ENCODE measurements around the gene GPS1. TPM values are rescaled to one million over a fixed set of nuclear protein-coding genes. Genes with fewer than 3 reads are reported as not detected.
A peak's percentile ranks its signal among the peaks of the same experiment; 100 is the strongest.

Gene GPS1
- polyA plus RNA-seq, 1 experiment, result 131 TPM

DNA sequence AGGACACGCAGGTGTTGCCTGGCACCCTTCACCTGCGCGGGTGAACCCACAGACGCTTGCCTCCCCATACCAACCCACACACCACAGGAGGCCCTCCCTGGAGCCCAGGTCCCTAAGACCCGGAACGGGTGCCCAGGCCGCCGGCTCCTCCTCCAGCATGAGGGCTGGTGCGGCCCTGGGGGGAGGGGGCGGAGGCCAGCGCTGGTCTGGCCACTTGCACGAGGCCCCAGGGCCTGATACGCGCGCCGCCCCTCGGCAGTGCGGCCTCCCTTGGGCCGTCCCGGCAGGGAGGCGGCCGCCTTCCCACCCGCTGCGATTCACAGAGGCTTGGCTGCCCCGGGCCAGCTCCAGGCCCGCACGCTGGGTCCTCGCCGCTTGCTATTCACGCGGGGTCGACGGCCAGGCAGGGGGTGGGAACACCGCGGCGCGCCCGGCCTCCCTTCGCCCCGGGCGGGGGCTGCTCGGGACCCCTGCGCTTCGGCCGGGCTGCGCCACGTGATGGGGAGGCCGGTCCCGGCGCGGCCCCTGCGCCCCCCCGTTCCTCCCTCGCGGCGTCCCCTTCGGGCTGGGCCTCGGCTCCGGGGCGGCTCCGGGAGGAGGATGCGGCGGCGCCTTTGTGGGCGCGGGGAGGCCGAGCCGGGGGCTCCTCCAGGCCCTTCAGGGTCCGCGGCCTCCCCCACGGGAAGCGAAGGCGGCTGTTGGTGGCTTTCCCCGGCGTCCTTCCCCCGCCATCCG lies 45.7 kb downstream of the GPS1 start:
- TF ChIP-seq, protein P1, sequence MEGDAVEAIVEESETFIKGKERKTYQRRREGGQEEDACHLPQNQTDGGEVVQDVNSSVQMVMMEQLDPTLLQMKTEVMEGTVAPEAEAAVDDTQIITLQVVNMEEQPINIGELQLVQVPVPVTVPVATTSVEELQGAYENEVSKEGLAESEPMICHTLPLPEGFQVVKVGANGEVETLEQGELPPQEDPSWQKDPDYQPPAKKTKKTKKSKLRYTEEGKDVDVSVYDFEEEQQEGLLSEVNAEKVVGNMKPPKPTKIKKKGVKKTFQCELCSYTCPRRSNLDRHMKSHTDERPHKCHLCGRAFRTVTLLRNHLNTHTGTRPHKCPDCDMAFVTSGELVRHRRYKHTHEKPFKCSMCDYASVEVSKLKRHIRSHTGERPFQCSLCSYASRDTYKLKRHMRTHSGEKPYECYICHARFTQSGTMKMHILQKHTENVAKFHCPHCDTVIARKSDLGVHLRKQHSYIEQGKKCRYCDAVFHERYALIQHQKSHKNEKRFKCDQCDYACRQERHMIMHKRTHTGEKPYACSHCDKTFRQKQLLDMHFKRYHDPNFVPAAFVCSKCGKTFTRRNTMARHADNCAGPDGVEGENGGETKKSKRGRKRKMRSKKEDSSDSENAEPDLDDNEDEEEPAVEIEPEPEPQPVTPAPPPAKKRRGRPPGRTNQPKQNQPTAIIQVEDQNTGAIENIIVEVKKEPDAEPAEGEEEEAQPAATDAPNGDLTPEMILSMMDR (IDR thresholded peaks at IDR 0.05; ENCODE audit: insufficient read depth, low read depth, low read length), result no peak
- CTCF ChIA-PET, result interaction anchor here (1.8 kb wide), 1 partner anchor 58 kb away, joined by 6 read pairs; no protein-coding TSS in a partner anchor
- Histone ChIP-seq H3K4me3 (ENCODE audit: low read depth, low read length) (peak overlapping the region; percentile 76), H3K27me3 (ENCODE audit: control insufficient read depth, insufficient read depth, low read length) (no peaks in the 10 kb centered on the region), H3K36me3 (ENCODE audit: control insufficient read depth, insufficient read depth, low read length) (peaks cover 23% of the 10 kb centered on the region)
- DNase-seq (ENCODE audit: low read depth), result no peak
- POLR2A ChIA-PET, result no interaction called here

DNA sequence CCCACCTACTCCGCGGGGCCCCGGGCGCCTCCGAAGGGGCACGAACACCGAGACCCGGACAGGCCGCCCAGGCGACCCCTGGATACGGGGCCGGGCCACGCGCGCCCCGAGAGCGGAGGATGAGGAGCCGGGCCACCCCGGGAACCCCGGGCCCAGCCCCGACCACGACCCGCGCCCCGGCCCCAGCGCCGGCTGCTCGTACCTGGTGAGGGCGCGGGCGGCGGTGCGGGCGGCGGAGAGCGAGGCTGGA lies 46.1 kb downstream of the GPS1 start:
- CTCF ChIA-PET, result interaction anchor here (1.2 to 1.8 kb wide), 2 partner anchors 22 to 58 kb away, joined by 4 to 6 read pairs; no protein-coding TSS in a partner anchor
- no peak for DNase-seq (ENCODE audit: low read depth)
- POLR2A ChIA-PET, result no interaction called here
- no peaks in the 10 kb centered on the region for H3K27me3 ChIP-seq (ENCODE audit: control insufficient read depth, insufficient read depth, low read length)
- peaks cover 22% of the 10 kb centered on the region for H3K36me3 ChIP-seq (ENCODE audit: control insufficient read depth, insufficient read depth, low read length)
- H3K4me3 ChIP-seq (ENCODE audit: low read depth, low read length), result peak overlapping the region; percentile 76
- TF ChIP-seq, protein P1 (IDR thresholded peaks at IDR 0.05; ENCODE audit: insufficient read depth, low read depth, low read length), result no peak

DNA sequence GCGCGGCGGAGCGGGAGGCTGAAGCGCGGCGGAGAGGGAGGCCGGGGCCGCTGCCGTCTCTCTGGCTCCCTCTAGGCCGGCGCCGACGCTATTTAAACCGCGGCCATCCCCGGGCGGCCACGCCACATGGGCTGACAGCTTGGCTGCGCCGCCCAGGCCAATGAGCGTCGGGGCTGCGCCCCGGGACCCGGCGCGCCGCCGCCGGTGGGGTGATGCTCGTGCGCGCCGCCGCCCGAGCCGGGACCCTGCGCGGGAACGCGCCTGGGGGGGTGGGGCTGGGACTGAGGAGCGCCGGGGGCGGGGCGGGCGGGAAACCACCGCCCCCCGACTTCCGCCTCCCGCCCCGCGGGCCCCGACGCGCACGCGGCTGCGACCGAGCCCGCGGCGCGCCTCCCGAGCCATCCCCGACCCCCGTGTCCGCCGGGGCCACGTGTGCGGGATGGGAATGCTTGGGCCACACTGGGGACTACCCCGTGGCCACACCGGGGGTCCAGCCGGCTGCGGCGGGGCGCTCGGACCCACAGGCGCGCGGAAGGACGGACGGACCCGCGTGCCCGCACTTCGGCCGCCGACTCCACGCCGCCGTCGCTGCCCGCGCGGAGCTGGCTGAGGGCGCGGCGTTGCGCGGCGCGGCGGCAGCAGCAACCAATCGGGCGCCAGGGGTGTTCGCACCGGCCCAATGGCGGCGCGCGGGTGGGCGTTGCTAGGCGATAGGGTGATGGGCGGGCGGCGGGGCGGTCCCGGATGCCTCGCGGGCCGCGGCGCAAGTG lies 46.7 kb downstream of the GPS1 start, which contains the start of gene FASN:
FASN (minus strand) TSS at position 68 of the 770 bp plus-strand sequence. CDS start 1,791 bp downstream, outside the sequence.
- peak; percentile 60 for DNase-seq (ENCODE audit: low read depth)
- ChIA-PET POLR2A (no interaction called here), CTCF (interaction anchor here (0.6 to 1.8 kb wide), 6 partner anchors 16 to 417 kb away, joined by 3 to 6 read pairs (median 3); partner anchors contain the start of gene NOTUM)
- no peaks in the 10 kb centered on the region for H3K27me3 ChIP-seq (ENCODE audit: control insufficient read depth, insufficient read depth, low read length)
- TF ChIP-seq, protein P1 (IDR thresholded peaks at IDR 0.05; ENCODE audit: insufficient read depth, low read depth, low read length), result peak; percentile 53
- peaks cover 17% of the 10 kb centered on the region for H3K36me3 ChIP-seq (ENCODE audit: control insufficient read depth, insufficient read depth, low read length)
- peak within 1 kb of the TSS; percentile 76 for H3K4me3 ChIP-seq (ENCODE audit: low read depth, low read length)

DNA sequence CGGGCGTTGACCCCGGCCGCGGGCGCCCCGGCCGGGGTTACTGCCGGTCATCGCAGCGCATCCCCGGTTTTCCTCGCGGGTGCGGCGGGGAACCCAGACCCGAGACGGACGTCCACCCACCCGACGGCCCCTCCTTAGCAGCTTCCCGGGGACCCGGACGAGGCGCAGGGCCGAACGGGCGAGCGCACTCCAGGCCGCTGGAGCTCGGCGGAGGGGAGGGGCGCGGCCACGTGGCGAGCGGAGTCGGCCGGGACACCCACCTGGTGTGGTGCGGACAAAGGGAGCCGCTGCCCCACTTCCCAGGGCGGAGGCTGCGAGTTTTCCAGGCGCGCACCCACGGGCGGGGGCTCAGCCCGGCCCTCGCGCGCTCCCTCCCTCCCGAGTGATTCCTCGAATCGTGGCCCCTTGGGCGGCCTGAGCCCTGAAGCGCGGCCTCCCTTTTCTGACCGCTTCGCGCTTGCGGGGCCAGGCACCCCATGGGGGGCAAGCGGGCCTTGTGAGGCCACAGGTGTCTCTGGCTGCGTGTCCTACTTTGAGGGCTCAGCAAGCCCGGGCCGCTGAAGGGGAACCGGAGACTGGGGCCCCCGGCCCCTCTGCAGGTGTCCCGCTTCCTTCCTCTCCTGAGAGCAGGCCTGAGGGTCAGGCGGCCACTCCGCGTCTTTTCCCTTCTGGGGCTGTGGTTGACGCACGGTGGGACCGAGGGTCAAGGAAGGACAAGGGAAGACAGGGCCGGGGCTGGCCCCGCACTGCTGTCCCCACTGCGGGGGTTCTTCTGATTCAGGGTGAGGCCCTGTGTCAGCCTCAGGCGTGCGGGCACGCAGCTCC lies 47.5 kb downstream of the GPS1 start:
- POLR2A ChIA-PET, result no interaction called here
- CTCF ChIA-PET, result interaction anchor here (1.0 to 1.8 kb wide), 4 partner anchors 20 to 416 kb away, joined by 3 to 6 read pairs (median 4); no protein-coding TSS in a partner anchor
- no peaks in the 10 kb centered on the region for H3K27me3 ChIP-seq (ENCODE audit: control insufficient read depth, insufficient read depth, low read length)
- TF ChIP-seq, protein P1 (IDR thresholded peaks at IDR 0.05; ENCODE audit: insufficient read depth, low read depth, low read length), result no peak
- H3K4me3 ChIP-seq (ENCODE audit: low read depth, low read length), result peak overlapping the region; percentile 49
- peaks cover 13% of the 10 kb centered on the region for H3K36me3 ChIP-seq (ENCODE audit: control insufficient read depth, insufficient read depth, low read length)
- DNase-seq (ENCODE audit: low read depth), result no peak

Measured in BJ (cell line).